HK-2 (cell line): ENCODE measurements around the gene ZBTB16.
A peak's percentile ranks its signal among the peaks of the same experiment; 100 is the strongest.

Experiments used
- DNase-seq: peaks from one replicate; pipeline ENCODE4 v3.0.0-alpha.2; 2018; ENCODE audit not compliant: unreplicated experiment

ZBTB16 gene

DNA sequence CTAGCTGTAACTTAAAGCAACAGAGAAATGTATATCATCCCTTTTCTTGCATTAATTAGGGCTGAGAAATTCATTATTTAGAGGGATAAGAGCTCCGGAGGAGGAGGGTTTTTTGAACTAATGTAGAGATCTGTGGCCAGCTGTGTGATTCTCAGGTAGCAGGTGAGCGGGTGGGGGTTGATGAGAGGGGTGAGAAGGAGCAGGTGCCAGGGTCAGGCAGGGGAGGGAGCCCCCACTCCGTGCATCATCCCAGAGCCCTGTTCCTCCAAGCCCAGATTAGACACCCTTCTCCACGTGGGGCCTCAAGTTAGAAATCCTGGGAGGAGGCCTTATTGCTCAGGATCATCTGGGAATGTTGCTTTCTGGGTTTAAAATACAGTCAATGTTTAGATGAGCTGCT lies 24.9 kb downstream of the ZBTB16 start:
- no peak for DNase-seq

DNA sequence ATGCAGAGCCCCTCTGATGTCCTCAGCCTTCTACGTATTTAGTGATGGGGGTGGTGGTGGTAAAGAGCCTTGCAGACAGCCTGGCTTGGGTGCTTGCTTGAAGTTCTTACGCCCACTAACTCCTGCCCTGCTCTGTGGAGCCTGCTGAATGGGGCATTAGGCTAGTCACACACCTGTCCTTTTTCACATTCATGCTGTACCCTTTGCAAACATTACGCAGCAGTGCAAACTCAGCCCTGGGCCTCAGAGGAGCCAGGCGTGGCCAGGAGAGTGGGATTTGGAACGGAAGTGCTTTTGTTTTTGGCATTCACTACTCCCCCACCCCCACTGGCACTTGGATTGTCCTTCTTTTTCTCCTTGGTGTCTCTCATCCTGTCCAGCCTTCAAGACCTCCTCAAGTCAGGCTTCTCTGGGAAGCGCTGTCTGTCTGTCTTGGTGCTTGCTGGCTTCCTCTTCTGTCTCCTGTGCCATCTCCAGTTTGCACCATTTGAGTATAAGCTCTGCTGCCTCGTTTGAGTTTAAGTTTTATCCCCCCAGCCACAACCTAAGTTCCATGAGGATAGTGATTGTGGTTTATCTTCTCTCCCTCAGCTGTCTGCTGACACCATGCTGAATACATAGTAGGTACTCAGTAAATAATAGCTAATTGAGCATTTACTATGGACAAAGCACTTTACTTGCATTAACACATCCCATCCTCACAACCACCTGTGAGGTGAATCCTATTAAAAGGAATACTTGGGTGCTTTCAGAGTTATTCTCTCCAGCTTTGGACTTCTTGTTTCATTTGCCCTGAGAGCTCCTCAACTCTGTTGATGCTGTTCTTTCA lies 26.7 kb downstream of the ZBTB16 start:
- no peak for DNase-seq

DNA sequence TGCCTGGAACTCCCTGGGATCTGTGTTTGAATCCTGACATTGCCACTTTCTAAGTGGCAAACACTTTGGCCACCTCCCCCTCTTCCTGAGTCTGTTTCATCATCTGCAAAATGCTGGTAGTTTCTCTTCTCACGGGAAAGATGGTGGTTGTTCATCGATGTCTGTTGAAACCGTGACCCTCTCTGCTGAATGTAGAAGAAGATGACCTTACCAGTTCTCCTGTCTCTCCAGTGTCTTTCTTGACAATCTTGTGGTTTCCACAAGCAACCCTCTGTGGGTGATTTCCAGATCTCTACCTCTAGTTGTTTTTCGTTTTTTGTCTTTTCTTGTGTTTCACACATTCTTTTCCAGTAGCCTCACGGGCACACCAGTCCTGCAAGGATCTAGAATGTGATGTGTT lies 27.5 kb downstream of the ZBTB16 start:
- DNase-seq, result no peak

DNA sequence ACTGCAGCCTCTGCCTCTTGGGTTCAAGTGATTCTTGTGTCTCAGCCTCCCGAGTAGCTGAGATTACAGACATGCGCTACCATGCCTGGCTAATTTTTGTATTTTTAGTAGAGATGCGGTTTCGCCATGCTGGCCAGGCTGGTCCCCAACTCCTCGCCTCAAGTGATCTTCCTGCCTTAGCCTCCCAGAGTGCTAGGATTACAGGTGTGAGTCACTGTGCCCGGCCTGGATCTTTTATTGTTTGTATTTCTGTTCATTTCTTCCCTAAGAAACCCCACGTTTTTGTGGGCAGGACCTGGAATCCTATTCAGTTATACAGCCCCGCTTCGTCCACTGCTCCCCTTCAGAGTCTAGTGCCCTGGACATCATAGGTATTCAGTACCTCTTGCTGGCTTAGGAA lies 28.7 kb downstream of the ZBTB16 start:
- DNase-seq, result no peak

DNA sequence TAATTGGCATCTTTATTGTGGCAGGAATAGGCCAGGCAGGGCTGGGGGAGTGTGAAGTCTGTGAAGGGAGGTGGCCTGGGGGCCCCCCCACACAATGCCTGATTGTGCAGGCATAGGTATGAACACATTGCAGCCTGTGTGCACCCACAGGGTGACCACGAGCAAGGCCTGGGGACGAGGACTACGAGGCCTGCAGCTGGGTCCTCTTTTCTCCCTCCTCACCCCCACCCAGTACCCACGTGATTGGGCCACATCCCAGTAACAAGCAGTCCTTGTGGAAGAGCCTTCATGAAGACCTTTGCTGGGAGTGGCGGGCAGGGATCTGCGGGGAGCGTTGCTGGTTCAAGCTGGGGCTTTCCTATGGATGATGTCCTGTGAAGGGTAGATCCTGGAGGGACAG lies 29.3 kb downstream of the ZBTB16 start:
- DNase-seq, result no peak

DNA sequence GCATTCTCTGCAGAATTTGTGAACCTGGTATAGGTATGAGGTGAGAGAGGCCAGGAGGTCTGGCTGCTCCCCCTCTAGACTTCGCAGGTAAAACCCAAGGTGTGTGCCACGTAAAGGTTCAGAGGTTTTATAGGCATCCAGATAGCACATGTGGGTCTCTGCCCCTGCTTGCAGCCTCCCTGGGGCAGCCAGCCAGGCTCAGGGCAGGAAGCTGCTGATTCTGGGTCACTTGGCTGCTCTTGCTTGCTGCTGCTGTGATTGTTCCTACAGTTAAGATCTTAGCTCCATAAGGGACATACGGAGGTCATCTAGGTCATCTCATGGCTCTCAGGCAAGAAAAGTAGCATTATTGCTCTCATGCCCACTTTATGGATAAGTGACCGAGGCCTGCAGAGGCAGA lies 30.2 kb downstream of the ZBTB16 start:
- no peak for DNase-seq

DNA sequence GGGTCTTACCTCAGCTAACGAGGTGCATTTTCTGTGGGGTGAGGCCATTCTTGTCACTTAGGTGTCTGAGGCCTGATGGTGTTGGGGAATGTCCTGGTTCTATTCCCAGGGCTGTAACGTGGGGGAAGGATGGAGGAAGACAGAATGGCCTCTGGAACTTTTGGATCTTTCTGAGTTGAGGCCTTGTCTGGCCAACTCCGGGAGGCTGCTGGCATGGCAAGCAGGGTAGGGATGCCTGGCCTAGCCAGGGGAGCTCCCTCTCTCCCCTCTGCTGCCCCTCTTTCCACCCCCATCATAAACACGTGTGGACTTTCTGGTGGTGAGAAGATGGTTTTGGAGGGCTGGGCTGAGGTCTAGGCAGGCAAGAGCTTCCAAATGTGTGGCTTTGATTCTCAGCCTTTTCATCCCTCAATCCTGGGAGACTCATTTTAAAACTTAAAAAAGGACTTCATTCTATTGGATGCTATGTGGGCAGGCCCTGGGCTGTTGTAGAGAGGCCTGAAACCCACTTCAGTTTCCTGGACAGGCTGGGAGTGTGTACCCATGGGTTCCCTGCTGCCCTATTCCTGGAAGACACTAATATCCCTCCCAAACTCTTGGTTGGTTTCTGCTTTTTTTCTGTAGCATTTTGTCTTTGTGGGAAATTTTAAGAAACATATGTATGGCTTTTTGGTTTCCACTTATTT lies 30.9 kb downstream of the ZBTB16 start:
- DNase-seq, result no peak

DNA sequence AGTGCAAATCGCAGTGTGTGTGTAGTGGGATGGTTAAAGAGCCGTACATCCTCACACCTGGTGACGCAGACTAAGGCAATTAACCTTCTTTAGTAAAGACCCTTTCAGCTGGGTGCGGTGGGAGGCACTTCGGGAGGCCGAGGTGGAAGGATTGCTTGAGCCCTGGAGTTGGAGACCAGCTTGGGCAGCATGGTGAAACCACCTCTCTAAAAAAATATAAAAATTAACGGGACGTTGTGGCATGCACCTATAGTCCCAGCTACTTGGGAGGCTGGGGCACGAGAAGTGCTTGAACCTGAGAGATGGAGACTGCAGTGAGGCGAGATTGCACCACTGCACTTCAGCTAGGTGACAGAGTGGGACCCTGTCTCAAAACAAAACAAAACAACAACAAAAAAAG lies 31.5 kb downstream of the ZBTB16 start:
- no peak for DNase-seq

DNA sequence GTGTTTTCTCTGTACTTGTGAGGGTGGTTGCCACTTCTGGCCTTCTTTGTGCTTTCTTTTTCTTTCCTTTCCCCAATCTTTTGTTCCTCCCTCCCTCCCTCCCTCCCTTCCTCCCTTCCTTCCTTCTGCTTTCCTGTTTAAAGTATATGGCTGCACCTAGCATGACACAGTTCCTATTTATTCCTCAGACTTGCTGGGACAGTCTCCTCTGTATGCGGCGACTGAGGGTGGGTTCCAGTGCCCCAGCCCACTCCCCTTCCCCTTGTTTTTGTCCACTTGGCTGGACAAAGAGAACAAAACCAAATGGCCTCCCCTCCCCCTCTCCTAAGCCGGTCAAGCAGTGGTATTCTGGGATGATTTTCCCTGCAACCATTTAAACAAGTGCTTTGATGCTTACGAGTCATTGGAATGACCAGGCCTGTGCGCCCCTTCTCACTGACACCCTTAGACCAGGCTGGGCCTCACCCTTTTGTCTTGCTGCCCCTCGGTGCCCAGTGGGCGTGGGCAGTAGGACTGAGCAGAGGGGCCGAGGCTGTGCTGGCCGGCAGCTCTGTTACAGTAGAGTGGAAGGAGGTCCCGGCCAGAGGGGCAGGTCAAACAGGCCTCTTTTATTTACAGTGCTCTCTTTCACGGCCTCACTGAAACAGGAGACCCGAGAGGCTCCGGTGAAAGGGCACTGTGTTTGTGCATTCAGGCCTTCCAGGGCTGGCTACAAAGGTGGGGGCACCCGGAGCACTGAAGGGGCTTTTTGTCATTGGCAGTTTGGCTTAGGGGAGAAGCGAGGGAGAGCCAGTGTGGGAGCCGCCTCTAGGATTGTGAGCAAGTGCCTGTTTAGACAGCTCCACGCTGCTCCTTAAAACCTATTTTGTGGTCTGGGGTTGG lies 32.2 kb downstream of the ZBTB16 start:
- no peak for DNase-seq

DNA sequence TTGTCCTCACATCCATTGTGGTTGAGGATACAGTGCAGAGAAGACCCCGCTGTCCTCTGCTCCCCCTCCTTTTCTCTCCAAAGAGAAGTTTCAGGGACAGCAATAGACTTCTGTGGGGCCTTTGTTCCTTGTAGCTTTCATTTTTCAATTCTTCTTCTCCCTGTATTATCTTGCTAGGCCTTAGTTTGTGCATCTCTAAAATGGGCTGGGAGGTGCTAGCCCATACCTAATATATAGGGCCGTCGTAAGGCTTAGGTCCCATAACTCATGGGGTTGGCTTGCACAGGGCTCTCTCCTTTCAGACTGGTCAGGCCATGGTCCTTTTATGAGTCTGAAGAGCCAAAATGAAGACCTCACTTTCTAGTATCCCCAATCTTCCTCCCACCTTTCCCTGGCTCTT lies 33.0 kb downstream of the ZBTB16 start:
- no peak for DNase-seq

DNA sequence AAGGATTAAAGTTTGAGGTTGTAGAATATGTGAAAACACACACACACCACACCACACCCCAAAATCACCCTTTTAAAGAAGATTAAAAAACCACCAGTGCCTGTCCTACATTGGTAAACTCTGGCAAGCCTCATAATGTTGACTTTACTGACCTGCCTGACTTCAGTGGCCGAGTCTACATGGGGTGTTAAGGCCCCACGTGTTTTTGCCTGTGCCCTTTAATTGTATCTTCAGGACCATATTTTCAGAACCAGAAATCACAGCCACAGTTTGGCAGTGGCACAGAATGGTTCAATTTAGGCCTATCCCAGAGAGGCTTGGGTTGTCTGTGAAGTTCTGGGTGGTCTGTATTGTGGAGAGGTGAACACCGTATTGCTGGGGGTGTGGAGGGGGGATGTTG lies 33.4 kb downstream of the ZBTB16 start:
- DNase-seq, result no peak

DNA sequence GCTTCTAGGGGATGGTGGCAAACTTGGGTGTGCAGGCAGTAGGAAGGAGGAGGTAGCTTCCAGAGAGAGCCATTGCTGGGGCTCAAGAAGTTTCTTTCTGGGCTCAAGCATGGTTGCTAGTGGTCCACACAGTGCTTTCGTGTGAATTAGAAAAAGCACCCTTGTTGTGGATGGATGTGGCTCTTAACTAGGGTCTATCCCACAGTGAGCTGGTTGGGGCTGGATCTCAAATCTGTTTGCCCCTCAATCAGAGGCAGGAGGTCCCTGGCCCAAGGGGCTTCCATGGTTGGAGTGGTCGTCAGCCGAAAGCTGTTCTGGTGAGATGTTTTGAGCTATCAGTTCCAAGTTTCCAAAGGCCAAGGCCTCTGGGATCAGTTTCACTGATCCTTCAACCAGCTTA lies 35.0 kb downstream of the ZBTB16 start:
- no peak for DNase-seq

DNA sequence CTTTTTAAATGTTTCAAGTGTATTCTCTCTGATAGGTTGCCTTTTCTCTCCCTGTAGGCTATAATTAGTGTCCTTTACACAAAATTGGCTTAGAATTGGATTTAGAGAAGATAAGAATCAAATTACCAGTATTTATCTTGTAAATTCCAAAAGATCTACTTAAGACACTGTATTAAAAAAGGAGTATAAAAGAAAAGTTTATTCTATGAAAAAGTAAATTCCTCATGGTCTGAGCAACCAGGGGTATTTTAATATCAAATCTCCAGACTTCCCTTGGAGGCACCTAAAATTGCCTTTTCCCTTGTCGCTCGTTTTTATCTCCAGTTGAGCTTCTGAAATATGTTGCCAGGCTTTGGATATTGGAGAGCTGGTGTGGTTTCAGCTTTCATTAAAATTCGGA lies 36.4 kb downstream of the ZBTB16 start:
- DNase-seq, result no peak

DNA sequence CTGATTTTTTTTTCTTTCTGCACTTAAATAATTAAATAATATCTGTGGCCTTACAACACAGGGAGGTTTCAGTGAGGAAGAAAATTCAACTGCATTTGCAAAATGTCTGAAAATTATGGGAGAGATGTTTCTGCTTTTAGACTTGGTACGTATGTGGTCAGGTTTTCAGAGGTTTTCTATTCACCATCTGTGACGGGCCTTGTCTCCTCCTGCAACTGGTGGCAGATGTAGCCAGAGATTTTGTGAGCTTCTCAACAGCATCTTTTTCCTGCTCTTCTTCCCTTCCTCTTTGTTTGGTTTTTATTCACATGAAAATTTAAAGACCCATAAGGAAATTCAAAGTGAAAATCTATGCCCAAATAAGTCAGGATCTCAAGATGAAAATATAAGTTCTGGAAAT lies 38.3 kb downstream of the ZBTB16 start:
- no peak for DNase-seq

DNA sequence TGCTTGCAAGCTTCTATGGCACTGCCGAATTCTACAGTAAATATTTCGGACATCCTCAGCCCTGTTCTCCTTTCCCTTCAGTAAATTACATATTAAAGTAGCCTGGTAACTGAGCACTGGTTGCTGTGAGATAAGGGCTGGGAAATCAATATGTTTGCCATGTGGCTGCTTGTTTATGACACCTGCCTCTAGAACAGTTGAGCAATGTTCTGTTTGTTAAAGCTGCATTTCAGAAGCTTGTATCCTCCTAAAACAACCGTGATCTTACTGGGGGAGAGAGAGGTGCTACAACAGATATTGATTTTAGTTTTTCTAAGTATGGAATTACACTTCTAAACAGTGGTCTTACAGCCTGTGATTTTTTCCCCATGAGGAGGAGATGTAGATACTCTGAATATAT lies 39.4 kb downstream of the ZBTB16 start:
- no peak for DNase-seq

DNA sequence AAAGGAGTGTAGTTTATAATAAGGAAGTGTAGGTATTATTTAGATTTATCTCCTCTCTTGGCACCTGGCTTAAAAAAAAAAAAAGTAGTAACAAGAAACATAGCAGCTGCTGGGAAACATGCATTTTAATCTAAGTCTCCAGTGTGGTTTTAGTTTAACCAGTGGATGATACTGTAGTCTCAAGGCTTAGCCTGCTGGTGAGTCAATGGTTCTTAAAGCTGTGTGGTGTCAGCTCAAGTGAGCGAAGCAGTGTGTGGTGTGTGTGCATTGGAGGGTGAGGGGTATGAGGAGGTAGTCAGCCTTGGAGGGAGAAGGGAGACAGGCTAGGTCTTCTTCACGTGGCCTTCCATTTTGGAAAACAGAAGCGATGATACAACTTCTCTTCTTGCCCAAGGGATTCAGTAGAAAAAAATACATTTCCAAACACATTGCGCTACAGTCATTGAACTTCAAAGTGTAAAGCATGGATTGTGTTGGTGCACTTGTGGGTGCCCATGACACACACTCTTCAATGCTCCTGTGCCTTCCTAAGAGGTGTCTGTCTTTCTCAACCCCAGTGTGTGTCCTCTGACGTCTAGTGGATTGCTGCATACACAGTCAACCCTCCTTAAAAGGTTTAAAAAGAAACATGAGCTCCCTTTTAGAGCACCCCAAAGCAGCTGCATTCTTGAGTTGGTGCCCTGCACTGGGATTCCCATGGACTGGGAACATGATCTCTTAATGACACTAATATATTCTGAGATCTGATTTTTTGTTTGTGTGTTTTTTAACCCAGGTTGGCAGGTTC lies 40.1 kb downstream of the ZBTB16 start:
- peak; percentile 25 for DNase-seq

DNA sequence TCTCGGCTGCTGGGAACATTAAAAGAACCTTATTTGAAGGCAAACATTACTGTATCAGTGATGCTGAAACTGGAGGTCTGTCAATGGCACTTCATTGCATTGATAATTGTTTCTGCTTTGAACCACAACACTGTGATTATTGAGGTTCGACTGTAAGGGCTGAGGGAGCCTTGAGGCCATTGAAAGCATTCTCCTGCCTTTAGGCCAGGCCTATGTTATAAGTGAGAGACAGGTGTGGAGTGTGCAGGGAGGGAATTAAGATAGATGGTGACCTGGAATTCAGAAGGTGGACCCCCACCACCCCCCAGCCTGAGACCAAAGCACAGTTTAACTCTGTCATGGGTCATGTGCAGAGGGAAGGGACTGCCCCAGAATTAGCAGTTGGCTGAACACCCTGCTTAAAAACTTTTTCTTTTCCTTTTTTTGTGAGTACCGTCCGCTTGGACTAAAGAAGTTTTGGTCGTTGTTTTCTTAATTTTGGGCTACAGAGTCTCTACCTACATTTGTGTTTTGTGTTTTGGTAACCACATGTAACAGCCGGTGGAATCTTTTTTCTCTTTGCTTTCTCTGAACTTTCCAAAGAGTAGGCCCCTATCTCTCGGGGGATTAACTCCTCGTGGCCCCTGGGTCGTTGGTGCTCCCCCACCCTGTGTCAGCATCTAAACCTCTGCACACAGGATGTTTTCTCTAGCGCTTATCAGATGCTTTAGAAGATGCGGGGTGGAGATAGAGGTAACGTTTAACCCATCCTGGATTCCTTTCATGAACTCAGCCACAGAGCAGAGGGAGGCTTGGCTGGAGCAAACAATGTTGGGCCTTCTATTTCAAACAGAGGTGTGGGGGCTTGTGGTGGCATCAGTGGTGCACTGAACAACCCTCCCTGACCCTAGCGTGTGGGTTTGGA lies 43.7 kb downstream of the ZBTB16 start:
- DNase-seq, result no peak

DNA sequence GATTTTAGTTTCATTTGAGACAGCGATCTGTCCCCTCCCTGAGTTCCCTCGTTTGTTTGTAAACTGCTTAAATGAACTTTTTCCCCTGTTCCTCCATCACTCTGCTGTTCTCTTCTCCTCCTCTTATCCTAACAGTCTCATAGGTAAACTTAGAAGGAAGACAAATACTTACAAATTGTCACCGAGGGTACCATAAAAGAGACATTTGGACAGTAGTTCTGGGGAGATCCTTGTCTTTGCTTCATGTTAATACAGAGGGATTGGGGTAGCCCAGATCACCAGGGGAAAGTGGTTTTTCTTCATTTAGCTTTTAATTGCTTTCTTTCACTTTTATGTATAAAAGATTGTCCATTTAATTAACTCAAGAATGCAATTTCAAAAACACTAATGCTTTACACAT lies 46.1 kb downstream of the ZBTB16 start:
- no peak for DNase-seq

DNA sequence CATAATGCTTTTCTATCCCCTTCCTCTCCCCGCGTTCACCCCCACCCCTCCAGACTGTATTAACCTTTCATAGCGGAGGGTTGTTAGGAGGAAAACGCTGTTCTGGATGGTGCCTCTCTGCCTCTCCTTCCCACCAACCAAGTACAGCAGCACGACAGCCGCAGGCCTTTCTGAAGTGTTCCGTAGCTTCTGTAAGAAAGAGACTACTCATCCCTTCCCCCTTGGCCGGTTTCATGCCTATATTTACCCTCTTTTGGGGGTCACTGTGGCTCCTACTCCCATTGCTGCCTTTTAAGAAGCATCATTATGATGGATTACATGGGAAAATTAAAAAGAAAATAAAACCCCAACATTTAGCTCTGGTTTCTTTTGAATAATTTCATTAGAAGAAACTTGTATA lies 46.5 kb downstream of the ZBTB16 start:
- no peak for DNase-seq

DNA sequence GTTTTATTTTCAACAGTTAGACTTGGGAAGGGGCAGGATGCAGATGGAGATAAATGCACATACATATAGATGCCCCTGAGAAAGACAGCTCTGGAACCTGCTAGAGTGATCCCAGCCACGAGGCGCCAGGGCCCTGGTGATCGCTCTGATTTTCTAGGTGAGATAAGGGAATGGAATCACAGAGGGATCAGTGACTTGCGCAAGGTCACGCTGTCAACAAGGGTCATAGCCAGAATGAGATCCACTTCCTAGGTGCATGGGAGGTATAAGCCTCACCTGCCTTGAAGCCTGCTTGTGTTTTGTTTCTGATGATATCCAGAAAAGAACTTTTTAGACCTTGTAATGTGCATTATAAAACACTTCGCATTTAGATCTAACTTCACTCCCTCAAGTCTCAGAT lies 47.5 kb downstream of the ZBTB16 start:
- no peak for DNase-seq
